HG03196 (cell line): ENCODE results near the gene LRFN3.
"Not testable (repeated sequence)": the region's sequence is repeated elsewhere in the genome, so short reads cannot be mapped to it uniquely, and the experiment has no call there.

Experiments used
- ATAC-seq: cut with Tn5 transposase; IDR thresholded peaks from one replicate; pipeline ENCODE4 v1.9.1; 2021; ENCODE audit not compliant: unreplicated experiment

The LRFN3 gene

DNA sequence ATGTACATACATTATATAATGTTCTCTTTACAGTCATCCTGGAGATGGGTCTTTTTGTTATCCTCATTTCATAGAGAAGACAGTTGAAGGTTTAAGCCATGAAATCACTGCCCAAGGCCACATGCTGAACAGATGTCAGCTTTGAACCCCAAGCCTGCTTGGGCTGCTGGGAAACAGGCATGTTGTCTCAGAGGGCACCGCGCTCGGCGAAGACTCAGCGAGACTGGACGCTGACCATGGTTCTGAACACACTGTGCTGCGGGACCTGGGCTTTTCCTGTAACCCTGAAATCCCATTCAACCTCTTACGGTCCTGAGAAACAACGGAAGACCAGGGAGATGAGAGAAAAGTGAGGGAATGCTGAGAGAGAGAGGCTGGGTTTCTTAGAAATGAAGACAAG is 27.3 kb downstream of the LRFN3 start:
- ATAC-seq: no peak

DNA sequence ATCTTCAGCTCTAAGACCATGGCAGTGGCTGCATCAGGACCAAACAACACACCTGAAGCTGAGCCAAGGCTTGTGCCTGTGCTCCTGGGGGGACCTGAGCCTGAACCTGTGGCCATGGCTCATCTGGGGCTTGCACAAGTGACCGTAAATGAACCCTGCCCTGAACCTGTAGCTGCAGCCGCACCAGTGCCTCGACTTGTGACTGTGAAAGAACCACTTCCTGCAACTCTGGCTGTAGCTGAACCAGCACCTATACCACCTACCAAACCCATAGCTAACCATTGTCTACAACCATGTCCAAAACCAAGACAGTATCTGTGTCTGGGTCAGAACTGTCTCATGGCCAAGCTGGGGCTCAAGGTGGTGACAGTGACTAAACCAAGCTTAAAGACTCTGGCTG is 30.6 kb downstream of the LRFN3 start:
- ATAC-seq: no peak

GRCh38 chr19:35973487-35973886 is 37.3 kb downstream of the LRFN3 start:
- no peak for ATAC-seq

GRCh38 chr19:35975608-35976214 is 39.5 kb downstream of the LRFN3 start:
- ATAC-seq: no peak

DNA sequence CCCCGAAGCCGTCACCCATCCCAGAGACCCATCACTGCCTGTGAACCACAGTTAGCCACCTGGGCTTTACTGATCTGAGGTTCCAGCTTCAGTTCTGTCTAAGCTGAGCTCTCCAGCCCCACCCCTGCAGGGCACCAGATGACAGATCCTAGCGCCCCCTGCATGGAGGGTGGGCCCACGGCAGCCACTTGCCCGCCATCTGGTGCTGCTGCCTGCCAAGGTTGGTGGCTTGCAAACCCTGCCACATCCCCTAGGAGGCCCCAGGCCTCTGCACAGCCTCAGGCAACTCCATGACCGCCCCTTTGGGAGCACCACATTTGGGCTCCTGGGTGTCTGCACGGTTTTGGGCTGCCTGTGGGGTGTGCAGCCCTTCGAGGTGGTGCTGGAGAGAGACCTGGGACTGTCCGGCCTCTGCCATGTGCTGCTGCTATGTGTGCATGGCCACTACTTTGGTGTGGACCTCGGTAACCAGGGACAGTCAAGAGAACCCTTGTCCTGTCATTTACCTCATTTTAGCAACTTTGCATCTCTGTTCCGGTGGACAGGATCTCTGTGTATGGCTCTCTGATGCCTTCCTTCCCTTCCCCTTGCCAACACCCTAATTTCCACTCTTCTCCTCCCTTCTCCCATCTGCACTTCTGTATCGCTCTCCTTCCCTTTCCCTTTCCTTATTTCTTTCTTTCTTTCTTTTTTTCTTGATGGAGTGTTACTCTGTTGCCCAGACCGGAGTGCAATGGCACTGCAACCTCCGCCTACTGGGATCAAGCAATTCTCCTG is 41.5 kb downstream of the LRFN3 start:
- ATAC-seq: no peak

- no peak for ATAC-seq
These were observed 42.1 kb downstream of the LRFN3 start for GRCh38 chr19:35978271-35978670.

GRCh38 chr19:35978832-35979365 is 42.7 kb downstream of the LRFN3 start:
- ATAC-seq: no peak

GRCh38 chr19:35980997-35981396 is 44.8 kb downstream of the LRFN3 start:
- ATAC-seq: not testable (repeated sequence)

DNA sequence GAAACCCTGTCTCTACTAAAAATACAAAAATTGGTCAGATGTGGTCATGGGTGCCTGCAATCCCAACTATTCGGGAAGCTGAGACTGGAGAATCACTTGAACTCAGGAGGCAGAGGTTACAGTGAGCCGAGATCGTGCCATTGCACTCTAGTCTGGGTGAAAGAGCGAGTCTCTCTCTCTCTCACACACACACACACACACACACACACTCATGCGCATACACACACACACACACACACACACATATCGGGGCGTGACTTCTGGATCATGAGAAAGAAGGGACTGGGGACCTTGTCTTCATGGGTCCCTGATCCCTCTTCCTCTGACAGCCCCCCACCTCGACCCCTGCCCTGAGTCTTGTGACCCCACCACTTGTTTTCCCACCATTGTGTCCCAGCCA is 47.0 kb downstream of the LRFN3 start:
- no peak for ATAC-seq

DNA sequence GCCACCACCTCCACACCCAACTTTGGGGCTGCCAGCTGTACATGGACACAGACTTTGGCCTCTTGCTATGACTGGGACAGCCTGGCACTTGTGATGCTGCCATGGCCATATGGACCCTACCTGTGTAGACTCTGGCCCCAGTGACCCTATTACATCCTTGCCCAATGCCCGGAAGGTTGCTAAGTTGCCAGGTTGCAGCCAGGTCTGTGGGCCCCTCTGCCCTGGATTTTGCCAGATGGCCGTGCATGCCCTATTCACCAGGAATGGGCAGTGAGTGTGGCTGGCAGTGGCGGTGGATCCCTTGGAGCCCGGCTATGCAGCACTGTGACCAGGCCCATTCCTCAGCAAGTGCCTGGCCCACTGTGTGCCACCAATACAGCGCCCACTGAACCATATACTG is 49.9 kb downstream of the LRFN3 start:
- ATAC-seq: no peak

DNA sequence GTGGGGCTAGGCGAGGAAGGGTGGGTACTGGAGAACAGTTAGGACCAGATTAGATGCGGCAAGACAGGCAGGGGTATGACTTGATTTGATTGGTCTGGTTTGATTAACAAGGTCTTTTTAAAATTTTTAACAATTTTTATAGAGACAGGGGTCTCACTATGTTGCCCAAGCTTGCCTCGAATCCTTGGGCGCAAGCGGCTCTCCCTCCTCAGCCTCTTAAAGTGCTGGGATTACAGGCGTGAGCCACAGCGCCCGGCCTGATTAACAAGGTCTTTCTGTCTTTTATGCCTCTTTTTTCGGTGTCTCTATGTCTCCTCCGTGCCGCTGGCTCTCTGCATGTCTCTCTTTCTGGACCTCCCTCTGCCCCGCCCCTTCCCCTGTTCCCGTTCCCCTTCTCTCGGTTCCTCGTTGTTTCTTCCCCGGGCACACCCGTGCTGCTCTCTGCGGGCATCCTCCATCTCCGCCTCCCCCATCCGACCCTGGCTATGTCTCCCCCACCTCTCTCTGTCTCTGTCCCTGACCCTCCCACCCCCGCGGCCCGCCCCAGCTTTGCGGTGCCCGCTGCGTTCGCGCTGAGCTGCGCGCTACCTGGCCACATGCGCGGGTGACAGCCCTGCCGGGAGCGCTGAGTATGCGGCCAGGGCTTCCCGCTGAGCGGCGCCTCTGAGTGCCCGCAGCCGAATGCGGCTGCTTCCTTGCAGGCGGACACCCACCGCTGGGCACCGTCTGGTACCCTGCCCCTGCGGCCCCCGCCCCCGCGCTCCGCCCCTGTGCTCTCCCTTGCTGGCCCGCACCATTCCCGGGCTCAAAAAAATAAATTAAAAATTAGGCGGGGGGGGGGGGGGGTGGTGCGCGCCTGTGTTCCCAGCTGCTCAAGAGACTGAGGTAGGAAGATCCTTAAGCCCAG is 50.7 kb downstream of the LRFN3 start:
- ATAC-seq: no peak

GRCh38 chr19:35987571-35987896 is 51.4 kb downstream of the LRFN3 start:
- ATAC-seq: no peak

DNA sequence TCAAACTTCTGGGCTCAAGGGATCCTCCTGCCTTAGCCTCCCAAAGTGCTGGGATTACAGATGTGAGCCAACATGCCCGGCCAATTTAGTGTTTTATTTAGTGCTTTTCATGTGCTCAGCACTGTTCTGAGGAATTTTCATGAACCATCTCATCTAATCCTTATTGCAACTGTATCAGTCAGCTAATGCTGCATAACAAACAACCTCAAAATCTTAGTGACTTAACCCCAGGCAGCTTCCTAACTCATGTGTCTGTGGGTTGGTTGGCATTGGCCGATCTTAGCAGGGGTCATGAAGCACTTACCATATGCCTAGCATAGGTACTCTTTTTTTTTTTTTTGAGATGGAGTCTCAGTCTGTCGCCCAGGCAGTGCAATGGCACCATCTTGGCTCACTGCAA is 52.6 kb downstream of the LRFN3 start:
- no peak for ATAC-seq

DNA sequence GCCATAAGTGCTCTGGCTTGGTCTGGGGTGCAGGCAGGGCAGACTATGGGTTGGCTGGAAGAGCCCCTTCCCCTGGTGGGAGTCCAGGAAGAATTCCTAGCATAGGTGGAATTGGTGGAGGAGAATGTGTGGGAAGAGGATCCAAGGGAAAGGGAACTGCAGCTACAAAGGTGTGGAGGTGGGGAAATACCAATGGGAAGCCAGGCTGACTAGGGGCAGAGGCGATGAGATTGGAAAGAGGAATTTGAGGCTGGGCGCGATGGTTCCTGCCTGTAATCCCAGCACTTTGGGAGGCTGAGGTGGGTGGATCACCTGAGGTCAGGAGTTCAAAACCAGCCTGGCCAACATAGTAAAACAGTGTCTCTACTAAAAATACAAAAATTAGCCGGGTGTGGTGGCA is 54.0 kb downstream of the LRFN3 start:
- no peak for ATAC-seq

GRCh38 chr19:35990771-35991730 is 54.9 kb downstream of the LRFN3 start:
- no peak for ATAC-seq

DNA sequence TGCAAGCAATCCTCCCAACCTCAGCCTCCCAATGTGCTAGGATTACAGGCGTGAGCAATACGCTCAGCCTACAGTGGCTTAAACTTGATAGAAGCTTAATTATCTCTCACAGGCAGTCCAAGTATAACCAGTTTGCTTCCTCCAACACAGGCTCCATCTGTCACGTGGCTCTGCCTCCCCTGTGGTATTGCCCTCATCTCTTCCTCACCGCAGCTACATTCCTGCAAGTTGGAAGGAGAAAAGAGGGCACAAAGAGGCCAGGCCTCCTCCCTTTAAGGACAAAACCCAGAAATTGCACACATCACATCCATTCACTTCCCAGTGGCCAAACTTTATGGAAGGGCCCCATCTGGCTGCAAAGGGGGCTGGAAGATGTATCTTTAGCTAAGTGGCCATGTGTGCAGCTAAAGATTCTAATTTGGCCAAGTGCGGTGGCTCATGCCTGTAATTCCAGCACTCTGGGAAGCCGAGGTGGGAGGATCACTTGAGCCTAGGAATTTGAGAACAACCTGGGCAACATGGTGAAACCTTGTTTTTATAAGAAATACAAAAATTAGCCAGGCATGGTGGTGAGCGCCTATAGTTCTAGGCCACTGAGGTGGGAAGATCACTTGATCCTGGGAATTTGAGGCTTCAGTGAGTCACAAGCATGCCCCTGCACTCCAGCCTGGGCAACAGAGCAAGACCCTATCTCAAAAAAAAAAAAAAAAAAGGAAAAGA is 55.7 kb downstream of the LRFN3 start:
- ATAC-seq: no peak

DNA sequence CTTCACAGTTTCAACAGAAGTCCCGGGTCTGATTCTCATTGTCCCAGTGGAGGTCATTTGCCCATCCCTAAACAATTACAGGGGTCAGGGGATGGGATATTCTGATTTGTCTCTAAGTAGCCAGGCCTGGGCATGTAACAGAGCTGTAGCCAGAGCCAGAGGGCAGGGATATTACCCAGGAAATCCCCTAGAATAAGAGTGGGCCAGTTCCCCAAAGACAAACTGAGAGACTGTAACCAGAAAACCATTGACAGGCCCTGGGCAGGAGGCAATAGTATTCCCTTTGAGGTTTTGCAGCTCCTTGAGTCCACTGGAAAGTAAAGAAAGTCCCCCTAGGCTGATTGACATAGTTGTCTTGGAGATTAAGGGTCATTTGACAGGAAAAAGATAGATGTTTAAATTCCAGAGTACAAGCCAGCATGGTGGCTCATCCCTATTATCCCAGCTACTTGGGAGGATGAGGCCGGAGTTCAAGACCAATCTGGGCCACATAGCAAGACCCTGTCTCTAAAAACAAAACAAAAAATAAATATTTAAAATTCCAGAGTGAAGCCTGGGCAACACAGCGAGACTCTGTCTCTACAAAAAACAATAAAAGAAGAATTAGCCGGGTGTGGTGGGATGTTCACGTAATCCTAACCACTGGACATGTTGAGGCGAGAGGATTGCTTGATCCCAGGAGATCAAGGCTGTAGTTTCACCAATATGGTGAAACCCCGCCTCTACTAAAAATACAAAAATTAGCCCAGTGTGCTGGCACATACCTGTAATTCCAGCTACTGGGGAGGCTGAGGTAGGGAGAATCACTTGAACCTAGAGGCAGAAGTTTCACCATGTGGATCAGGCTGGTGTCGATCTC is 57.0 kb downstream of the LRFN3 start:
- ATAC-seq: no peak

DNA sequence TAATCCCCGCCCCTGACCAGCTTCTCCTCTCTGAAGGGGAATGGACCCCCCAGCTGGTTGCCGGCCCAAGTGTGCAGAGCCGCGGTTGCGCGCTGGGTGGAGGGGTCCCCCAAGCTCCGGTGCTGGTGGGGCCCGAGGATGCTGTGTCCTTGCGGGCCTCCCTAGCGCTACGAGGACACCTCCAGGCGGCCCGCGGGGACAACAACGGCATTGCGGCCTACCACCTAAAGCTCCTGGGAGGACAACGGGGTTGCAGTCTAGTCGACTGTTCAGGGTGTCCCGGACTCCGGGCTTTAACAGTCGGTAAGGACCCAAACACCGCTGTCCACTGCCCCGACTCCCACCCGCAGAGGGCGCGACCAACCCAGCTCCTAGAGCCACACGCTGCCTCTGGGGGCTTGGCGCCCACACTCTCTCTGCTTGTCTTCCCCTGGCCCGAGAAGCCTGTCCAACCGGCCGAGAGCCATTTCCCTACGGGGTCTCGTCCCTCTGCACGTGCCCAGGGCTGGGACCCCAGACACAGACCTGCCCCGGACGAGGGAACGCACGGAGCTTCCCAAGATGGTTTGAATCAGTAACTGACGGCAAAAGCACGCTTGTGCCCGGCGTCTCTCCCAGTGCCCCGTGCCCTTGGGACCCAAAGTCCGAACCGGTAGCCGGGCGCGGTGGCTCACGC is 57.9 kb downstream of the LRFN3 start:
- ATAC-seq: no peak
